Measurements from ENCODE around the gene NDFIP1.
A peak's percentile ranks its signal among the peaks of the same experiment; 100 is the strongest.

NDFIP1 gene

DNA sequence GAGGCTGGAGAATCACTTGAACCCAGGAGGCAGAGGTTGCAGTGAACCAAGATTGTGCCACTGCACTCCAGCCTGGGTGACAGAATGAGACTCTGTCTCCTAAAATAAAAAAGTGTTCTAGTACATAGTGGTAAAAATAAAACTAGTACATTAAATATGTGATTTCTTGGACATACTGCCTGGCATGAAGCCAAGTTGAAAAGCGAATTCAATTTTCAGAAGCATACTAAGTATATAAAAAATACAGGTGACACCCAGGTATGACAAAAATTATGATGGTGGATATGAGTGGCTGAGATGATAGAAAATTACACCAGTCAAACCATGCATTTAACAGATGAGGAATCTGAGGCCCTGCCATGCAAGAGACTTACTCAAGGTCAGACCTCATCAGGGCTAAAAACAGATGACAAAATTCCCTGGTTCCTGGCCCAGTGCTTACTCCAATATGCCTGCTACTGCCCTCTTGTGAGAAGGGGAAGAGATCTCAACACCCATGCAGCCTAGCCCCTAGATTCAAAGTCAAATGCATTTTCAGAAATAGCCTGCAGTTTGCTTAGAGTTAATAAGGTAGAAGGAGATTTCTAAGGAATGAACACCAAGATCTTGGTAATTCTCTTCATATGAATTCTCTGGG, 49.2 kb upstream of the NDFIP1 start:
- ChIA-PET CTCF (interaction anchor here (0.7 kb wide), 3 partner anchors 31 to 82 kb away, joined by 3 to 4 read pairs (median 3); no protein-coding TSS in a partner anchor), POLR2A (no interaction called here)
- no peaks in the 10 kb centered on the region for H3K9me3 ChIP-seq (ENCODE audit: control insufficient read depth, insufficient read depth, low read depth, low read length)
- no peaks in the 10 kb centered on the region for H3K36me3 ChIP-seq (ENCODE audit: control insufficient read depth in 2 of 2, insufficient read depth in 1 of 2, low read length in 2 of 2)
- no peak overlapping the region for H3K27ac ChIP-seq (ENCODE audit: extremely low read depth, low read depth, low read length)
- H3K4me3 ChIP-seq (ENCODE audit: low read depth, low read length) = no peak overlapping the region
- peaks cover 14% of the 10 kb centered on the region for H3K4me1 ChIP-seq (ENCODE audit: control insufficient read depth, insufficient read depth, low read length)
- TF ChIP-seq ZSCAN16 (tag by site-specific recombination; IDR thresholded peaks at IDR 0.05) (no peak), ZNF274 (IDR thresholded peaks at IDR 0.05; ENCODE audit: low read length) (no peak), ZNF274 (tag by site-specific recombination; IDR thresholded peaks at IDR 0.05; ENCODE audit: borderline replicate concordance) (no peak), ZNF600 (tag by site-specific recombination; IDR thresholded peaks at IDR 0.05) (no peak), ZNF654 (tag by site-specific recombination; IDR thresholded peaks at IDR 0.05; ENCODE audit: low read depth) (no peak), CTCF (tag by site-specific recombination; IDR thresholded peaks at IDR 0.05) (peak; percentile 22; the same call in 1 of the 2 replicates), ZNF529 (tag by site-specific recombination; IDR thresholded peaks at IDR 0.05; ENCODE audit: insufficient replicate concordance) (no peak), ZBTB48 (tag by site-specific recombination; IDR thresholded peaks at IDR 0.05) (no peak), ZNF549 (tag by site-specific recombination; IDR thresholded peaks at IDR 0.05) (no peak), ZNF398 (tag by site-specific recombination; IDR thresholded peaks at IDR 0.05) (no peak), ZNF561 (tag by site-specific recombination; IDR thresholded peaks at IDR 0.05; ENCODE audit: borderline replicate concordance) (no peak), ZNF10 (tag by site-specific recombination; IDR thresholded peaks at IDR 0.05) (peak; percentile 43; the same call in 1 of the 2 replicates), ZEB2 (tag by site-specific recombination; IDR thresholded peaks at IDR 0.05) (peak; percentile 22; the same call in 1 of the 2 replicates), ZNF792 (tag by site-specific recombination; IDR thresholded peaks at IDR 0.05) (no peak), ZNF132 (tag by site-specific recombination; IDR thresholded peaks at IDR 0.05; ENCODE audit: borderline replicate concordance) (no peak)
- TF ChIP-seq, protein P1, sequence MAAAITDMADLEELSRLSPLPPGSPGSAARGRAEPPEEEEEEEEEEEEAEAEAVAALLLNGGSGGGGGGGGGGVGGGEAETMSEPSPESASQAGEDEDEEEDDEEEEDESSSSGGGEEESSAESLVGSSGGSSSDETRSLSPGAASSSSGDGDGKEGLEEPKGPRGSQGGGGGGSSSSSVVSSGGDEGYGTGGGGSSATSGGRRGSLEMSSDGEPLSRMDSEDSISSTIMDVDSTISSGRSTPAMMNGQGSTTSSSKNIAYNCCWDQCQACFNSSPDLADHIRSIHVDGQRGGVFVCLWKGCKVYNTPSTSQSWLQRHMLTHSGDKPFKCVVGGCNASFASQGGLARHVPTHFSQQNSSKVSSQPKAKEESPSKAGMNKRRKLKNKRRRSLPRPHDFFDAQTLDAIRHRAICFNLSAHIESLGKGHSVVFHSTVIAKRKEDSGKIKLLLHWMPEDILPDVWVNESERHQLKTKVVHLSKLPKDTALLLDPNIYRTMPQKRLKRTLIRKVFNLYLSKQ (tag by site-specific recombination; IDR thresholded peaks at IDR 0.05; ENCODE audit: borderline replicate concordance) = no peak

DNA sequence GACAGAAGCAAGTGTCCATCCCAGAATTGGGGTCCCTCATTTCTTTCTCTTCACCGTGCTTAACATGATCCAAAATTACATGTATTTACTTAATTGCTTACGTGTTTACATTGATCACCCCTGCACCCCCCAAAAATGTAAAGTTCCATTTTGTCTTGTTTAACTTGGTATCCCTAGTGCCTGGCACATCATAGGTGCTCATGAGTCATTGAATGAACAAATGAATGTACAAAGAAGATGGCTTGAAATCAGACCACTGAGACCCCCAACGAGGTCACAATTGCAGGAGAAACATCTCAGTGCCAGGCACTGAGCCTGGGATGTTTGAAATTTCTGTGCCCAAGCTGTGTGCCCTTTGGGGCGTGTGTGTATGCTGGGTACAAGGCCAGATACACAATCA, 45.2 kb upstream of the NDFIP1 start:
- no peak overlapping the region for H3K4me3 ChIP-seq (ENCODE audit: low read depth, low read length)
- ChIA-PET POLR2A (no interaction called here), CTCF (no interaction called here)
- TF ChIP-seq ZNF221 (tag by site-specific recombination; IDR thresholded peaks at IDR 0.05; ENCODE audit: borderline replicate concordance) = no peak
- no peak for TF ChIP-seq CTCF (tag by site-specific recombination; IDR thresholded peaks at IDR 0.05)
- no peak for TF ChIP-seq ZNF148 (tag by site-specific recombination; IDR thresholded peaks at IDR 0.05; ENCODE audit: borderline replicate concordance)
- no peak for TF ChIP-seq ZNF776 (tag by site-specific recombination; IDR thresholded peaks at IDR 0.05; ENCODE audit: borderline replicate concordance)
- TF ChIP-seq SETDB1 (IDR thresholded peaks at IDR 0.05; ENCODE audit: insufficient read length, low read length) = no peak
- TF ChIP-seq ZNF561 (tag by site-specific recombination; IDR thresholded peaks at IDR 0.05; ENCODE audit: borderline replicate concordance) = no peak
- no peak for TF ChIP-seq ZNF302 (tag by site-specific recombination; IDR thresholded peaks at IDR 0.05; ENCODE audit: low read depth)
- no peak for TF ChIP-seq ZNF155 (tag by site-specific recombination; IDR thresholded peaks at IDR 0.05)
- TF ChIP-seq RBAK (tag by site-specific recombination; IDR thresholded peaks at IDR 0.05) = no peak
- H3K4me1 ChIP-seq (ENCODE audit: control insufficient read depth, insufficient read depth, low read length) = no peaks in the 10 kb centered on the region; the same call in 1 of the 2 replicates
- H3K9me3 ChIP-seq (ENCODE audit: control insufficient read depth, insufficient read depth, low read depth, low read length) = no peaks in the 10 kb centered on the region
- H3K36me3 ChIP-seq (ENCODE audit: control insufficient read depth in 2 of 2, insufficient read depth in 1 of 2, low read length in 2 of 2) = no peaks in the 10 kb centered on the region
- no peak overlapping the region for H3K27ac ChIP-seq (ENCODE audit: extremely low read depth, low read depth, low read length)

All from HEK293 (cell line).